ENCODE results near the gene ZGLP1. TPM values are rescaled to one million over a fixed set of nuclear protein-coding genes. Genes with fewer than 3 reads are reported as not detected.

ZGLP1 gene
- total and polyA plus RNA-seq, 2 of the 13 experiments (the other 11 are each of a cell fraction or from before 2014, with no cell fraction given): 2.4 to 3.0 TPM

- no peak for TF ChIP-seq ZNF780A (CRISPR knock-in tag; IDR thresholded peaks at IDR 0.05)
- TF ChIP-seq POLR2A (IDR thresholded peaks at IDR 0.05; ENCODE audit: insufficient read depth in 1 of 2, low read depth in 2 of 2, low read length in 2 of 2): peak in 1 of 2 experiments; percentile 41; a peak in 1 of 4 replicates
- peak; percentile 27 for TF ChIP-seq RBM22 (optimal IDR thresholded peaks at IDR 0.05; ENCODE audit: low read length)
- no peak for TF ChIP-seq NCOA2 (CRISPR knock-in tag; IDR thresholded peaks at IDR 0.05)
- TF ChIP-seq, protein P1, sequence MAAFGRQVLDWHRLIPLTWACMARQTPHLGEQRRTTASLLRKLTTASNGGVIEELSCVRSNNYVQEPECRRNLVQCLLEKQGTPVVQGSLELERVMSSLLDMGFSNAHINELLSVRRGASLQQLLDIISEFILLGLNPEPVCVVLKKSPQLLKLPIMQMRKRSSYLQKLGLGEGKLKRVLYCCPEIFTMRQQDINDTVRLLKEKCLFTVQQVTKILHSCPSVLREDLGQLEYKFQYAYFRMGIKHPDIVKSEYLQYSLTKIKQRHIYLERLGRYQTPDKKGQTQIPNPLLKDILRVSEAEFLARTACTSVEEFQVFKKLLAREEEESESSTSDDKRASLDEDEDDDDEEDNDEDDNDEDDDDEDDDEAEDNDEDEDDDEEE (CRISPR knock-in tag; IDR thresholded peaks at IDR 0.05): no peak
- no peak for TF ChIP-seq ZNF33B (CRISPR knock-in tag; IDR thresholded peaks at IDR 0.05)
- TF ChIP-seq RAD51 (IDR thresholded peaks at IDR 0.05; ENCODE audit: borderline replicate concordance): no peak
These were observed 19.2 kb upstream of the ZGLP1 start (continued) for GRCh38 chr19:10328558-10329429.

DNA sequence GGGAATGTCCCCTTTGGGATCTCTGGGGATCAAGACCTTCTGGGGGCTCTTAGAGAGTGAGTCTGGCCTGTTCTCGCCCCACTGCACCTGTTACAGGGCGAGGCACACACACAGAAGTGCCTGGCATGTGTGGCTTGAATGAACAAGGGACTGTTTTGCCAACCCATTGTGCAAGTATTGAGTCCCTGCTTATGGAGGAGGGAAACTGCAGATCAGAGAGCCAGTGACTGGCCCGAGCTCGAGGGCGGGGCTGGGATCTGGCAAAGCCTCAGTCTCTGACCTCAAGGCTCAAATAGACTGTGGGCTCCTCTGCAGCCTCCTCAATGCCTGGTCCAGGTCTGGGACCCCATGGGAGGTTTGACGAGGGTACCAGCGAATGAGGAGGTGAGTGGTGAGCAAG, 18.2 kb upstream of the ZGLP1 start:
- H3K4me2 ChIP-seq (ENCODE audit: low read depth, low read length): no peak overlapping the region
- H3K27me3 ChIP-seq (ENCODE audit: control insufficient read depth in 1 of 2, insufficient read depth in 2 of 2, low read length in 2 of 2): no peaks in the 10 kb centered on the region; a peak in 1 of 5 replicates
- TF ChIP-seq POLR2A (IDR thresholded peaks at IDR 0.05; ENCODE audit: insufficient read depth in 1 of 2, low read depth in 2 of 2, low read length in 2 of 2) (0 out of 4 replicates have a peak, but pooled peaks of 1 of the 2 experiments have one; percentile 23), ATF1 (CRISPR knock-in tag; IDR thresholded peaks at IDR 0.05) (no peak)
- no peak overlapping the region for H3K4me3 ChIP-seq (replicated peaks in 1 of 3; ENCODE audit: insufficient read depth in 1 of 3, low read depth in 2 of 3, low read length in 3 of 3)
- no peak overlapping the region for H2AFZ ChIP-seq (ENCODE audit: low read length)
- no peak overlapping the region for H3K27ac ChIP-seq (ENCODE audit: extremely low read length, insufficient read depth, low read length)
- WGBS (ENCODE audit: low lambda C conversion rate): 96% methylated on average over 4 of the region's 7 CpGs
- ATAC-seq: no peak
- ChIA-PET POLR2A (no interaction called here), CTCF (ENCODE audit: low intra/inter-chr PET ratio, low total read pairs) (no interaction called here)
- in situ Hi-C loops (cut with HindIII; ENCODE audit: extremely low pct_ligation_motif_present, low pct_unique_long_range_greater_than_20kb) (no loop called here), intact Hi-C loops (cut with micrococcal nuclease; ENCODE audit: unreplicated experiment) (no loop called here)
- H3K79me2 ChIP-seq (ENCODE audit: insufficient read depth, low read length): peaks cover 23% of the 10 kb centered on the region
- peaks cover 11% of the 10 kb centered on the region for H3K4me1 ChIP-seq (ENCODE audit: insufficient read depth, low read length)
- no peak for DNase-seq (ENCODE audit: low spot score)
- H4K20me1 ChIP-seq (ENCODE audit: insufficient read depth, low read length): peaks cover 16% of the 10 kb centered on the region; the same call in 1 of the 2 replicates
- no TSS peak for BruUV-seq (replicated peaks)
- H3K9ac ChIP-seq (ENCODE audit: insufficient read depth, low read depth, low read length): no peak overlapping the region
- no peak for FAIRE-seq
- no peaks in the 10 kb centered on the region for H3K9me3 ChIP-seq (ENCODE audit: low read length)
- H3K36me3 ChIP-seq (replicated peaks in 1 of 2; ENCODE audit: control insufficient read depth in 1 of 2, insufficient read depth in 2 of 2, low read length in 2 of 2): peaks cover 35 to 73% of the 10 kb centered on the region in 2 experiments

All from HepG2 (cell line).